ENCODE results near the gene CHST3.

CHST3 gene

GRCh38 chr10:72014785-72015480 lies 50.7 kb downstream of the CHST3 start:
- Histone ChIP-seq H3K27ac (ENCODE audit: low read depth, low read length) (no peak overlapping the region), H3K9ac (ENCODE audit: low read depth, low read length) (no peak overlapping the region), H3K4me3 (ENCODE audit: low read depth, low read length) (no peak overlapping the region), H3K27me3 (ENCODE audit: control insufficient read depth, insufficient read depth, low read length) (no peaks in the 10 kb centered on the region), H3K4me1 (ENCODE audit: control insufficient read depth, insufficient read depth, low read length) (no peaks in the 10 kb centered on the region), H3K9me3 (ENCODE audit: control insufficient read depth, insufficient read depth, low read length) (no peaks in the 10 kb centered on the region), H3K36me3 (ENCODE audit: control insufficient read depth, insufficient read depth, low read length) (no peaks in the 10 kb centered on the region)

GRCh38 chr10:72015841-72016240 lies 51.6 kb downstream of the CHST3 start:
- Histone ChIP-seq H3K4me3 (ENCODE audit: low read depth, low read length) (no peak overlapping the region), H3K27me3 (ENCODE audit: control insufficient read depth, insufficient read depth, low read length) (no peaks in the 10 kb centered on the region), H3K9ac (ENCODE audit: low read depth, low read length) (no peak overlapping the region), H3K9me3 (ENCODE audit: control insufficient read depth, insufficient read depth, low read length) (no peaks in the 10 kb centered on the region), H3K27ac (ENCODE audit: low read depth, low read length) (no peak overlapping the region), H3K36me3 (ENCODE audit: control insufficient read depth, insufficient read depth, low read length) (no peaks in the 10 kb centered on the region), H3K4me1 (ENCODE audit: control insufficient read depth, insufficient read depth, low read length) (no peaks in the 10 kb centered on the region)

GRCh38 chr10:72016608-72017300 lies 52.6 kb downstream of the CHST3 start:
- Histone ChIP-seq H3K4me3 (ENCODE audit: low read depth, low read length) (no peak overlapping the region), H3K27ac (ENCODE audit: low read depth, low read length) (no peak overlapping the region), H3K36me3 (ENCODE audit: control insufficient read depth, insufficient read depth, low read length) (no peaks in the 10 kb centered on the region), H3K9ac (ENCODE audit: low read depth, low read length) (no peak overlapping the region), H3K9me3 (ENCODE audit: control insufficient read depth, insufficient read depth, low read length) (no peaks in the 10 kb centered on the region), H3K27me3 (ENCODE audit: control insufficient read depth, insufficient read depth, low read length) (no peaks in the 10 kb centered on the region), H3K4me1 (ENCODE audit: control insufficient read depth, insufficient read depth, low read length) (0 out of 2 replicates have a peak, but pooled peaks cover 2% of the 10 kb centered on the region)

- Histone ChIP-seq H3K4me1 (ENCODE audit: control insufficient read depth, insufficient read depth, low read length) (0 out of 2 replicates have a peak, but pooled peaks cover 2% of the 10 kb centered on the region), H3K9me3 (ENCODE audit: control insufficient read depth, insufficient read depth, low read length) (no peaks in the 10 kb centered on the region), H3K4me3 (ENCODE audit: low read depth, low read length) (no peak overlapping the region)
These were observed 55.1 kb downstream of the CHST3 start for GRCh38 chr10:72019085-72019876.

GRCh38 chr10:72020914-72021809 lies 57.0 kb downstream of the CHST3 start:
- H3K4me1 ChIP-seq (ENCODE audit: control insufficient read depth, insufficient read depth, low read length) = 0 out of 2 replicates have a peak, but pooled peaks cover 2% of the 10 kb centered on the region
- H3K9me3 ChIP-seq (ENCODE audit: control insufficient read depth, insufficient read depth, low read length) = no peaks in the 10 kb centered on the region
- H3K27ac ChIP-seq (ENCODE audit: low read depth, low read length) = no peak overlapping the region
- no peak overlapping the region for H3K4me3 ChIP-seq (ENCODE audit: low read depth, low read length)
- H3K36me3 ChIP-seq (ENCODE audit: control insufficient read depth, insufficient read depth, low read length) = no peaks in the 10 kb centered on the region
- H3K9ac ChIP-seq (ENCODE audit: low read depth, low read length) = no peak overlapping the region
- H3K27me3 ChIP-seq (ENCODE audit: control insufficient read depth, insufficient read depth, low read length) = no peaks in the 10 kb centered on the region

More at GRCh38 chr10:72019085-72019876, 55.1 kb downstream of the CHST3 start:
- no peak overlapping the region for H3K27ac ChIP-seq (ENCODE audit: low read depth, low read length)
- H3K36me3 ChIP-seq (ENCODE audit: control insufficient read depth, insufficient read depth, low read length) = no peaks in the 10 kb centered on the region
- H3K9ac ChIP-seq (ENCODE audit: low read depth, low read length) = no peak overlapping the region
- H3K27me3 ChIP-seq (ENCODE audit: control insufficient read depth, insufficient read depth, low read length) = no peaks in the 10 kb centered on the region

GRCh38 chr10:72022228-72022627 lies 58.0 kb downstream of the CHST3 start:
- no peaks in the 10 kb centered on the region for H3K9me3 ChIP-seq (ENCODE audit: control insufficient read depth, insufficient read depth, low read length)
- no peaks in the 10 kb centered on the region for H3K27me3 ChIP-seq (ENCODE audit: control insufficient read depth, insufficient read depth, low read length)
- no peak overlapping the region for H3K4me3 ChIP-seq (ENCODE audit: low read depth, low read length)
- 0 out of 2 replicates have a peak, but pooled peaks cover 2% of the 10 kb centered on the region for H3K4me1 ChIP-seq (ENCODE audit: control insufficient read depth, insufficient read depth, low read length)
- H3K9ac ChIP-seq (ENCODE audit: low read depth, low read length) = no peak overlapping the region
- no peak overlapping the region for H3K27ac ChIP-seq (ENCODE audit: low read depth, low read length)
- no peaks in the 10 kb centered on the region for H3K36me3 ChIP-seq (ENCODE audit: control insufficient read depth, insufficient read depth, low read length)

GRCh38 chr10:72024596-72024995 lies 60.4 kb downstream of the CHST3 start:
- H3K9me3 ChIP-seq (ENCODE audit: control insufficient read depth, insufficient read depth, low read length) = no peaks in the 10 kb centered on the region
- no peaks in the 10 kb centered on the region for H3K27me3 ChIP-seq (ENCODE audit: control insufficient read depth, insufficient read depth, low read length)
- H3K4me1 ChIP-seq (ENCODE audit: control insufficient read depth, insufficient read depth, low read length) = 0 out of 2 replicates have a peak, but pooled peaks cover 2% of the 10 kb centered on the region
- no peaks in the 10 kb centered on the region for H3K36me3 ChIP-seq (ENCODE audit: control insufficient read depth, insufficient read depth, low read length)
- H3K27ac ChIP-seq (ENCODE audit: low read depth, low read length) = no peak overlapping the region
- H3K9ac ChIP-seq (ENCODE audit: low read depth, low read length) = no peak overlapping the region
- no peak overlapping the region for H3K4me3 ChIP-seq (ENCODE audit: low read depth, low read length)

- no peak overlapping the region for H3K4me3 ChIP-seq (ENCODE audit: low read depth, low read length)
- H3K27me3 ChIP-seq (ENCODE audit: control insufficient read depth, insufficient read depth, low read length) = no peaks in the 10 kb centered on the region
- no peak overlapping the region for H3K27ac ChIP-seq (ENCODE audit: low read depth, low read length)
- H3K36me3 ChIP-seq (ENCODE audit: control insufficient read depth, insufficient read depth, low read length) = no peaks in the 10 kb centered on the region
- H3K9ac ChIP-seq (ENCODE audit: low read depth, low read length) = no peak overlapping the region
- 0 out of 2 replicates have a peak, but pooled peaks cover 2% of the 10 kb centered on the region for H3K4me1 ChIP-seq (ENCODE audit: control insufficient read depth, insufficient read depth, low read length)
- H3K9me3 ChIP-seq (ENCODE audit: control insufficient read depth, insufficient read depth, low read length) = no peaks in the 10 kb centered on the region
These were observed 61.2 kb downstream of the CHST3 start for GRCh38 chr10:72025400-72025799.

GRCh38 chr10:72025832-72026231 lies 61.6 kb downstream of the CHST3 start:
- H3K27me3 ChIP-seq (ENCODE audit: control insufficient read depth, insufficient read depth, low read length) = no peaks in the 10 kb centered on the region
- no peak overlapping the region for H3K4me3 ChIP-seq (ENCODE audit: low read depth, low read length)
- H3K4me1 ChIP-seq (ENCODE audit: control insufficient read depth, insufficient read depth, low read length) = 0 out of 2 replicates have a peak, but pooled peaks cover 2% of the 10 kb centered on the region
- no peaks in the 10 kb centered on the region for H3K36me3 ChIP-seq (ENCODE audit: control insufficient read depth, insufficient read depth, low read length)
- no peak overlapping the region for H3K27ac ChIP-seq (ENCODE audit: low read depth, low read length)
- H3K9me3 ChIP-seq (ENCODE audit: control insufficient read depth, insufficient read depth, low read length) = no peaks in the 10 kb centered on the region
- no peak overlapping the region for H3K9ac ChIP-seq (ENCODE audit: low read depth, low read length)

All from HUES48 (cell line).